Thyroid gland (tissue), 4 donors: ENCODE data around the gene PGGHG. TPM values are rescaled to one million over a fixed set of nuclear protein-coding genes. Genes with fewer than 3 reads are reported as not detected.
A peak's percentile ranks its signal among the peaks of the same experiment; 100 is the strongest.

Experiments
- DNase-seq, 2 donors: peaks; one replicate each; pipeline ENCODE4 v3.0.0-alpha.2; 2019
- H3K27ac ChIP-seq, 3 donors: fragments of 200-600 bp; sonication (generic); 1 replicate in 2 of 3; 2 replicates in 1 of 3; pipeline ENCODE4 v1.5.1; 2016 to 2019; ENCODE audit warnings: mild to moderate bottlenecking in 1 of 3, moderate library complexity in 1 of 3
- H3K27me3 ChIP-seq: fragments of 200-600 bp; sonication (generic); one replicate; pipeline ENCODE4 v1.5.1; 2019
- H3K36me3 ChIP-seq, 2 donors: fragments of 200-600 bp; sonication (generic); one replicate each; pipeline ENCODE4 v1.5.1; 2016 to 2019
- H3K4me1 ChIP-seq, 2 donors: fragments of 200-600 bp; sonication (generic); one replicate each; pipeline ENCODE4 v1.5.1; 2017 to 2019
- H3K4me3 ChIP-seq, 3 donors: fragments of 200-600 bp; sonication (generic); replicated peaks in 1 of 3; 1 replicate in 2 of 3; 2 replicates in 1 of 3; pipeline ENCODE4 v1.5.1; 2016; ENCODE audit warnings: mild to moderate bottlenecking in 1 of 3
- H3K9me3 ChIP-seq: fragments of 200-600 bp; sonication (generic); one replicate; pipeline ENCODE4 v1.5.1; 2017
- POLR2A ChIP-seq, 2 donors: fragments of 450-650 bp; IDR thresholded peaks; one replicate each; pipeline ENCODE4 v1.6.1; 2017; ENCODE audit warnings: antibody characterized with exemption in 2 of 2, mild to moderate bottlenecking in 2 of 2, moderate library complexity in 1 of 2
- WGBS, 2 donors: methylation state at CpG; one replicate each; pipeline ENCODE4 v1.1.5; 2017; 5-methylcytosine and 5-hydroxymethylcytosine counted together
- intact Hi-C: fragments of 100-400 bp; cut with DNase I; formaldehyde crosslinking; loops from one replicate; pipeline ENCODE4 v1.15.1; 2023
- total RNA-seq, 4 donors: library from RNA; depleted of rRNA; stranded (reverse); fragments of >200 nt; gene quantifications; one replicate each; pipeline ENCODE4 v1.2.3, GENCODE V29; 2016
- TF ChIP-seq, protein P1 (sequence below), 6 experiments: fragments of 200-600 bp in 3 of 6; fragments of 450-650 bp in 3 of 6; sonication (generic) in 3 of 6; IDR thresholded peaks; one replicate each; pipeline ENCODE4 v1.5.1; 2016 to 2019; ENCODE audit warnings: antibody characterized with exemption in 6 of 6, mild to moderate bottlenecking in 2 of 6, inconsistent platforms in 1 of 6, moderate library complexity in 1 of 6

Gene PGGHG
- total RNA-seq, 4 donors from 2014 or later = 21.8 to 43.3 (median 32.7) TPM

DNA sequence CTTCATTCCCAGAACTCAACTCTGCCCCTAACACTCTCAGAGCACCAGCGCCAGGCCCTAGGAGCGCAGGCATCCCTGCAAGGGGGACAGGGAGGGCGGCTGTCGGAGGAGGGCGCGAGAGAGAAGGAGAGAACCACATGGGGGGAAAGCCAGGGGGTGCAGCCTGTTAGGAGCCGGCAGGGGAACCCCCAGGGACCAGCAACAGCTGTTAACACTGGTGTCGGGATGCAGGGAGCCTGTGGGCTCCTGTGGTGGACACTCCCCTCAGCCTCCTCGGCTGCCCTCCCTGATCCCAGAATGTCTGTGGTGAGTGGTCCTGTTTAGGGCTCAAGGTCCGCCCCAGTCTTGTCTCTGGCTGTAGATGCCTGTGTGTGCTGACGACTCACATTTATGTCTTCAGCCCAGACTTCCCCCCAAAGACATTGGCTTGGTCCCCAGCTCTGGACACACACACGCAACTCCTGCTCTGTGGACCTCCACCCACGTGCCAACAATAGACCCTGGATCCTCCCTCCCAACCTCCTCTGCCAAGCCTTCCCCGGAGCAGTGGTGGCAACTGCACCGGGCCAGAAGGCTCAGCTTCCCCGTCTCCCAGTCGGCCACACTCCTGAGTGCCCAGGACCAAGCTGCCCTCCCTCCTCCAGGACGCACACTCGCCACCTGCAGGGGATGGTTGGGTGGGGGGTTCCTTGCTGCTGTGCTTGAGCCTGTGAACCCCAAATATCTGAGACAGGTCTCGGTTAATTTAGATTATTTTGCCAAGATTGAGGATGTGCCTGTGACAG is 11.2 kb downstream of the PGGHG start:
- 21 to 32% methylated on average over 13 to 14 of the region's 20 CpGs for WGBS, 2 donors
- intact Hi-C loops = no loop called here
- TF ChIP-seq, protein P1, sequence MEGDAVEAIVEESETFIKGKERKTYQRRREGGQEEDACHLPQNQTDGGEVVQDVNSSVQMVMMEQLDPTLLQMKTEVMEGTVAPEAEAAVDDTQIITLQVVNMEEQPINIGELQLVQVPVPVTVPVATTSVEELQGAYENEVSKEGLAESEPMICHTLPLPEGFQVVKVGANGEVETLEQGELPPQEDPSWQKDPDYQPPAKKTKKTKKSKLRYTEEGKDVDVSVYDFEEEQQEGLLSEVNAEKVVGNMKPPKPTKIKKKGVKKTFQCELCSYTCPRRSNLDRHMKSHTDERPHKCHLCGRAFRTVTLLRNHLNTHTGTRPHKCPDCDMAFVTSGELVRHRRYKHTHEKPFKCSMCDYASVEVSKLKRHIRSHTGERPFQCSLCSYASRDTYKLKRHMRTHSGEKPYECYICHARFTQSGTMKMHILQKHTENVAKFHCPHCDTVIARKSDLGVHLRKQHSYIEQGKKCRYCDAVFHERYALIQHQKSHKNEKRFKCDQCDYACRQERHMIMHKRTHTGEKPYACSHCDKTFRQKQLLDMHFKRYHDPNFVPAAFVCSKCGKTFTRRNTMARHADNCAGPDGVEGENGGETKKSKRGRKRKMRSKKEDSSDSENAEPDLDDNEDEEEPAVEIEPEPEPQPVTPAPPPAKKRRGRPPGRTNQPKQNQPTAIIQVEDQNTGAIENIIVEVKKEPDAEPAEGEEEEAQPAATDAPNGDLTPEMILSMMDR (IDR thresholded peaks at IDR 0.05) = no peak
- Histone ChIP-seq H3K4me3 (no peak overlapping the region), H3K36me3 (no peaks in the 10 kb centered on the region), H3K27me3 (no peaks in the 10 kb centered on the region), H3K4me1 (peaks cover 0 to 6% of the 10 kb centered on the region in 2 donors), H3K9me3 (no peaks in the 10 kb centered on the region), H3K27ac (no peak overlapping the region)
- DNase-seq = no peak

DNA sequence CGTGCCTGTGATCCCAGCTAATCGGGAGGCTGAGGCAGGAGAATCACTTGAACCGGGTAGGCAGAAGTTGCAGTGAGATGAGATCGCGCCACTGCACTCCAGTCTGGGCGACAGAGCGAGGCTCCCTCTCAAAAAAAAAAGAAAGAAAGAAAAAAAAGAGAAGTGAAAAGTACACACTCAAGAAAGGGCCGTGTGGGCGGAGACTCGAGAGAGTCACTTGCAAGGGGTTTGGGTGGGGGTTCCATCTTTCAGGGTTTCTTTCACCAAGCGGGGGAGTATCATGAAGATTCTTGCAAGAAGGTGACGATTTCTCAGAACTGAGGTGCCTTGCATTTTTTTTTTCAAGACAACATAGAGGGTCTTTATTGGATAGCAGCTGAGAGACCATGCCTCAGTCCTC is 14.4 kb downstream of the PGGHG start:
- no peak for DNase-seq
- WGBS, 2 donors = 81 to 93% methylated on average over 12 of the region's 12 CpGs
- H3K27ac ChIP-seq = no peak overlapping the region
- H3K27me3 ChIP-seq = no peaks in the 10 kb centered on the region
- H3K36me3 ChIP-seq = no peaks in the 10 kb centered on the region
- H3K4me3 ChIP-seq = no peak overlapping the region
- no peaks in the 10 kb centered on the region for H3K9me3 ChIP-seq
- no peak for TF ChIP-seq POLR2A (IDR thresholded peaks at IDR 0.05)
- TF ChIP-seq, protein P1 (IDR thresholded peaks at IDR 0.05) = no peak
- H3K4me1 ChIP-seq = peaks cover 0 to 16% of the 10 kb centered on the region in 2 donors
- intact Hi-C loops = no loop called here

DNA sequence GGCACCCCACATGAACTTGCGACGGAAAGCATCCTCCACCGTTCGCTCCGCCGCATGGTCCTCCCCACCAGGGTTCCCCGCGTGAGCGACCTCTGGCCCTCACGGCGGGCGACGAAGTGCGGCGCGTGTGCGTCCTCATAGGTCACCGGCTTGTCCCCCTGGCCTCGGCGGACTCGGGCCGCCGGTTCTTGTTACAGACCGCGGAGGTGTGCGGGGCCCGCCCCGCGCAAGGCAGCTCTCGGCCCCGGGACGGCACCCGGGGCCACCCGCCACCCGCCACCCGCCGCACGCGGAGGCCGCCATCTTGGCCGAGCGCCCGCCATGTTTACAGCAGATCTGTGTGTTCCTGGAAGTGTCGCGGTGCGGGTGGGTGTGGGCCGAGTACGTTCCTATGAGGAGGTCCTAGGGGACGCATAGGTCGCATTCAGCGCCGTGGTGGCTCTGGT is 15.2 kb downstream of the PGGHG start:
- no peaks in the 10 kb centered on the region for H3K9me3 ChIP-seq
- 88 to 90% methylated on average over 10 to 47 of the region's 52 CpGs for WGBS, 2 donors
- TF ChIP-seq POLR2A (IDR thresholded peaks at IDR 0.05) = no peak
- TF ChIP-seq, protein P1 (IDR thresholded peaks at IDR 0.05) = no peak
- intact Hi-C loops = no loop called here
- no peaks in the 10 kb centered on the region for H3K36me3 ChIP-seq
- no peak for DNase-seq
- no peak overlapping the region for H3K27ac ChIP-seq
- no peaks in the 10 kb centered on the region for H3K27me3 ChIP-seq
- H3K4me1 ChIP-seq = peaks cover 0 to 16% of the 10 kb centered on the region in 2 donors
- no peak overlapping the region for H3K4me3 ChIP-seq

DNA sequence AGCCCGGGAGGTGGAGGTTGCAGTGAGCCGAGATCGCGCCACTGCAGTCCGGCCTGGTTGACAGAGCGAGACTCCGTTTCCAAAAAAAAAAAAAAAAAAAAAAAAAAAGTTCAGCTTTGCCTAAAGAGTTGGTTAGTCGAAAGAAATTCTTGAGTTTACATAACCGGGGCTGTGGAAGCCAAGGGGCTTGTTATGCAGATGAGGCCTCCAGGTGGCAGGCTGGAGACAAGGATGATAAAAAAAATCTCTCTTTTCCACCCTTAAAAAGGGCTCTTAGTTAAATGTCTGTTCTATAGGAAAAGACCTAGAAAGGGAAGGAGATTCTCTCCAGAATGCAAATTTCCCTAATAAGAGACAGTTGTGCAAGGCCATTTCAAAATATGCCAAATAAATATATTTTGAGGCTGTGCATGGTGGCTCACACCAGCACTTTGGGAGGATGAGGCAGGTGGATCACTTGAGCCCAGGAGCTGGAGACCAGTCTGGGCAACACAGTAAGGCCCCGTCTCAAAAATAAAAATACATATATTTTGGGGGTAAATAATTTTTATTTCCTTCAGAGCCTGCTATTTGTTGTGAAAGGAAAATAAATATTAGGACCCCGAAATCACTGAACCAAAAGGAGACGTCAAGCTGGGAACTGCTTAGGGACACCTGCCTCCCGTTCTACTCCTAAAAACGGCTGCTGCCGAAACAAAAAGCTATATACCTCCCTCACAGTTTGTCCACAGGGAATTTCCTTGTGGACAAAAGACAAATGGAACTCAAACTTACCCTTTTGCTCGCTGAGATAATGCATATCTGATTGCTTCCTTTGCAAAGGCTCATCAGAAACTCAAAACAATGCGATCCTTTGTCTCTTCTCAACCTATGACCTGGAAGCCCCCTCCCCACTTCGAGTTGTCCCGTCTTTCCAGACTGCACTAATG is 16.3 kb downstream of the PGGHG start:
- Histone ChIP-seq H3K4me1 (peaks cover 4 to 16% of the 10 kb centered on the region in 2 donors), H3K9me3 (no peaks in the 10 kb centered on the region), H3K4me3 (no peak overlapping the region), H3K27me3 (no peaks in the 10 kb centered on the region), H3K27ac (no peak overlapping the region), H3K36me3 (no peaks in the 10 kb centered on the region)
- DNase-seq = peak; percentile 79
- TF ChIP-seq, protein P1 (IDR thresholded peaks at IDR 0.05) = peak; percentile 18 to 75 (median 70)
- no peak for TF ChIP-seq POLR2A (IDR thresholded peaks at IDR 0.05)
- intact Hi-C loops = loop anchor here (5.0 kb wide), 1 partner anchor 52 kb away; no protein-coding TSS in a partner anchor
- WGBS, 2 donors = 34 to 36% methylated on average over 19 of the region's 19 CpGs
